Vagina (tissue), 2 donors: ENCODE measurements around the gene TPSD1. TPM values are rescaled to one million over a fixed set of nuclear protein-coding genes. Genes with fewer than 3 reads are reported as not detected.
"Not testable (repeated sequence)": the region's sequence is repeated elsewhere in the genome, so short reads cannot be mapped to it uniquely, and the experiment has no call there.

Source experiments
- DNase-seq, 2 donors: peaks; one replicate each; pipeline ENCODE4 v3.0.0-alpha.2; 2017; ENCODE audit errors: extremely low spot score in 2 of 2
- H3K27ac ChIP-seq: fragments of 200-600 bp; sonication (generic); one replicate; pipeline ENCODE4 v1.5.1; 2019
- H3K27me3 ChIP-seq: fragments of 200-600 bp; sonication (generic); one replicate; pipeline ENCODE4 v1.5.1; 2019
- H3K36me3 ChIP-seq, 2 donors: fragments of 200-600 bp; sonication (generic); one replicate each; pipeline ENCODE4 v1.5.1; 2017 to 2019
- H3K4me1 ChIP-seq: fragments of 200-600 bp; sonication (generic); one replicate; pipeline ENCODE4 v1.5.1; 2019
- H3K4me3 ChIP-seq, 2 donors: fragments of 200-600 bp; sonication (generic); 1 replicate in 1 of 2; 2 replicates in 1 of 2; pipeline ENCODE4 v1.5.1; 2016 to 2019
- H3K9me3 ChIP-seq: fragments of 200-600 bp; sonication (generic); one replicate; pipeline ENCODE4 v1.5.1; 2019
- CTCF ChIP-seq, 3 experiments: fragments of 450-650 bp in 2 of 3; fragments of 200-600 bp in 1 of 3; sonication (generic) in 1 of 3; IDR thresholded peaks; one replicate each; pipeline ENCODE4 v1.5.1; 2017 to 2019; ENCODE audit warnings: antibody characterized with exemption in 3 of 3, mild to moderate bottlenecking in 2 of 3, moderate library complexity in 2 of 3
- POLR2A ChIP-seq, 2 donors: fragments of 450-650 bp; IDR thresholded peaks; one replicate each; pipeline ENCODE4 v1.6.1; 2017; ENCODE audit warnings: antibody characterized with exemption in 2 of 2, mild to moderate bottlenecking in 2 of 2, moderate library complexity in 2 of 2
- POLR2AphosphoS5 ChIP-seq, 2 donors: sonication (generic); formaldehyde crosslinking; IDR thresholded peaks; one replicate each; pipeline ENCODE4 v1.9.0; 2017; ENCODE audit warnings: antibody characterized with exemption in 2 of 2, mild to moderate bottlenecking in 2 of 2, low read depth in 1 of 2; ENCODE audit not compliant: insufficient read depth in 1 of 2
- intact Hi-C: fragments of 100-400 bp; cut with DNase I; formaldehyde crosslinking; loops from one replicate; pipeline ENCODE4 v1.15.1; 2023
- total RNA-seq: library from RNA; depleted of rRNA; stranded (reverse); fragments of >200 nt; gene quantifications from one replicate; pipeline ENCODE4 v1.2.3, GENCODE V29; 2016

TPSD1 gene
- total RNA-seq, 1 donor from 2014 or later: 7.1 TPM

- no peaks in the 10 kb centered on the region for H3K9me3 ChIP-seq
- no peak overlapping the region for H3K4me3 ChIP-seq
- no peak for TF ChIP-seq POLR2A (IDR thresholded peaks at IDR 0.05)
- TF ChIP-seq POLR2AphosphoS5 (IDR thresholded peaks at IDR 0.05; ENCODE audit: insufficient read depth in 1 of 2, low read depth in 1 of 2): no peak
- TF ChIP-seq CTCF (IDR thresholded peaks at IDR 0.05): no peak
- intact Hi-C loops: no loop called here
- peaks cover 8% of the 10 kb centered on the region for H3K4me1 ChIP-seq
- no peak overlapping the region for H3K27ac ChIP-seq
- H3K36me3 ChIP-seq: no peaks in the 10 kb centered on the region
- DNase-seq: no peak
- no peaks in the 10 kb centered on the region for H3K27me3 ChIP-seq
Observed at GRCh38 chr16:1271380-1271723, 15.5 kb downstream of the TPSD1 start.

- DNase-seq, intact Hi-C loops, H3K4me3 ChIP-seq, H3K27me3 ChIP-seq, H3K9me3 ChIP-seq, H3K36me3 ChIP-seq, H3K27ac ChIP-seq, H3K4me1 ChIP-seq: not testable (repeated sequence)
Observed at GRCh38 chr16:1271724-1272413, 16.0 kb downstream of the TPSD1 start.

GRCh38 chr16:1272453-1273198 is 16.8 kb downstream of the TPSD1 start:
- Histone ChIP-seq H3K27ac (no peak overlapping the region), H3K36me3 (no peaks in the 10 kb centered on the region), H3K4me3 (no peak overlapping the region), H3K4me1 (peaks cover 8% of the 10 kb centered on the region), H3K9me3 (no peaks in the 10 kb centered on the region), H3K27me3 (no peaks in the 10 kb centered on the region)
- no peak for DNase-seq
- TF ChIP-seq CTCF (IDR thresholded peaks at IDR 0.05): no peak
- TF ChIP-seq POLR2AphosphoS5 (IDR thresholded peaks at IDR 0.05; ENCODE audit: insufficient read depth in 1 of 2, low read depth in 1 of 2): no peak
- intact Hi-C loops: no loop called here

- Histone ChIP-seq H3K36me3 (no peaks in the 10 kb centered on the region), H3K27me3 (no peaks in the 10 kb centered on the region), H3K4me1 (peaks cover 8% of the 10 kb centered on the region), H3K27ac (no peak overlapping the region), H3K4me3 (no peak overlapping the region), H3K9me3 (no peaks in the 10 kb centered on the region)
- TF ChIP-seq CTCF (IDR thresholded peaks at IDR 0.05): no peak
- TF ChIP-seq POLR2A (IDR thresholded peaks at IDR 0.05): no peak
- no peak for TF ChIP-seq POLR2AphosphoS5 (IDR thresholded peaks at IDR 0.05; ENCODE audit: insufficient read depth in 1 of 2, low read depth in 1 of 2)
- DNase-seq: no peak
- intact Hi-C loops: no loop called here
Observed at GRCh38 chr16:1273816-1274215, 17.9 kb downstream of the TPSD1 start.

- no peaks in the 10 kb centered on the region for H3K9me3 ChIP-seq
- no peak for DNase-seq
- peaks cover 8% of the 10 kb centered on the region for H3K4me1 ChIP-seq
- H3K27me3 ChIP-seq: no peaks in the 10 kb centered on the region
- no peak overlapping the region for H3K27ac ChIP-seq
- intact Hi-C loops: no loop called here
- TF ChIP-seq POLR2AphosphoS5 (IDR thresholded peaks at IDR 0.05; ENCODE audit: insufficient read depth in 1 of 2, low read depth in 1 of 2) (no peak), CTCF (IDR thresholded peaks at IDR 0.05) (no peak), POLR2A (IDR thresholded peaks at IDR 0.05) (no peak)
- H3K4me3 ChIP-seq: no peak overlapping the region
- H3K36me3 ChIP-seq: no peaks in the 10 kb centered on the region
Observed at GRCh38 chr16:1274767-1275166, 18.9 kb downstream of the TPSD1 start.
